Spinal cord (tissue), 10 donors: ENCODE measurements around the gene SEM1. TPM values are rescaled to one million over a fixed set of nuclear protein-coding genes. Genes with fewer than 3 reads are reported as not detected.
A peak's percentile ranks its signal among the peaks of the same experiment; 100 is the strongest.
"Not testable (repeated sequence)": the region's sequence is repeated elsewhere in the genome, so short reads cannot be mapped to it uniquely, and the experiment has no call there.

Experiments
- DNase-seq, 6 donors: peaks; one replicate each; pipeline versions ENCODE4 v3.0.0 to v3.0.0-alpha.2; 2013 to 2015; ENCODE audit warnings: low spot score in 6 of 6, low read depth in 4 of 6
- H3K27ac ChIP-seq: one replicate; pipeline ENCODE4 v1.5.1; 2013; ENCODE audit warnings: low read depth, low read length, control low read depth
- H3K27me3 ChIP-seq: one replicate; pipeline ENCODE4 v1.6.1; 2013; ENCODE audit warnings: low read length; ENCODE audit not compliant: control insufficient read depth, insufficient read depth
- H3K36me3 ChIP-seq: one replicate; pipeline ENCODE4 v1.6.1; 2013; ENCODE audit warnings: low read length; ENCODE audit not compliant: control insufficient read depth, insufficient read depth
- H3K4me1 ChIP-seq: one replicate; pipeline ENCODE4 v1.6.1; 2013; ENCODE audit warnings: low read length; ENCODE audit not compliant: control insufficient read depth, insufficient read depth
- H3K4me3 ChIP-seq: one replicate; pipeline ENCODE4 v1.5.1; 2013; ENCODE audit warnings: low read depth, low read length, control low read depth
- H3K9me3 ChIP-seq: one replicate; pipeline ENCODE4 v1.6.1; 2013; ENCODE audit warnings: low read length; ENCODE audit not compliant: control insufficient read depth, insufficient read depth
- WGBS: methylation state at CpG from one replicate; pipeline ENCODE4 v1.1.5; 2013; ENCODE audit warnings: missing lambda C conversion rate; ENCODE audit not compliant: insufficient coverage; 5-methylcytosine and 5-hydroxymethylcytosine counted together
- polyA plus RNA-seq, 2 donors: library from polyadenylated mRNA; unstranded; fragments of 120-200 nt; gene quantifications; one replicate each; pipeline ENCODE4 v1.2.1, GENCODE V29; 2013; ENCODE audit not compliant: insufficient read length in 2 of 2
- total RNA-seq, 2 donors: library from RNA; depleted of rRNA in 1 of 2; stranded (reverse); fragments of 120-200 nt in 1 of 2; fragments of >200 nt in 1 of 2; gene quantifications; one replicate each; pipeline versions ENCODE4 v1.2.3 to v1.2.4, GENCODE V29; 2013 to 2014
- donor health status: healthy.

The SEM1 gene
- total and polyA plus RNA-seq, 4 donors, result 23.0 to 136 (median 102) TPM

- H3K27me3 ChIP-seq, result no peaks in the 10 kb centered on the region
- H3K27ac ChIP-seq, result no peak overlapping the region
- no CpG with 5 or more reads among the region's 2 CpGs for WGBS
- H3K4me1 ChIP-seq, result no peaks in the 10 kb centered on the region
- H3K9me3 ChIP-seq, result no peaks in the 10 kb centered on the region
- DNase-seq, result no peak
- no peaks in the 10 kb centered on the region for H3K36me3 ChIP-seq
- no peak overlapping the region for H3K4me3 ChIP-seq
Measured at GRCh38 chr7:96729820-96730219, 20.2 kb upstream of the SEM1 start.

GRCh38 chr7:96728139-96728538, 18.5 kb upstream of the SEM1 start:
- Histone ChIP-seq H3K9me3 (no peaks in the 10 kb centered on the region), H3K36me3 (no peaks in the 10 kb centered on the region), H3K27ac (no peak overlapping the region), H3K4me3 (no peak overlapping the region), H3K4me1 (no peaks in the 10 kb centered on the region), H3K27me3 (no peaks in the 10 kb centered on the region)
- WGBS, result 77% methylated on average over 4 of the region's 4 CpGs
- DNase-seq, result no peak

GRCh38 chr7:96727534-96728088, 18.0 kb upstream of the SEM1 start:
- H3K27me3 ChIP-seq, result no peaks in the 10 kb centered on the region
- no peak overlapping the region for H3K4me3 ChIP-seq
- H3K27ac ChIP-seq, result no peak overlapping the region
- no peak for DNase-seq
- no peaks in the 10 kb centered on the region for H3K9me3 ChIP-seq
- no peaks in the 10 kb centered on the region for H3K4me1 ChIP-seq
- no peaks in the 10 kb centered on the region for H3K36me3 ChIP-seq
- 50% methylated on average over 1 of the region's 3 CpGs for WGBS

- H3K36me3 ChIP-seq, result no peaks in the 10 kb centered on the region
- no peaks in the 10 kb centered on the region for H3K4me1 ChIP-seq
- DNase-seq, result no peak
- no peak overlapping the region for H3K27ac ChIP-seq
- 80% methylated on average over 1 of the region's 4 CpGs for WGBS
- H3K9me3 ChIP-seq, result no peaks in the 10 kb centered on the region
- no peak overlapping the region for H3K4me3 ChIP-seq
- no peaks in the 10 kb centered on the region for H3K27me3 ChIP-seq
Measured at GRCh38 chr7:96723622-96724021, 14.0 kb upstream of the SEM1 start.

- H3K27me3 ChIP-seq, DNase-seq, H3K4me1 ChIP-seq, H3K36me3 ChIP-seq, H3K9me3 ChIP-seq, H3K27ac ChIP-seq, H3K4me3 ChIP-seq: not testable (repeated sequence)
- no CpG with 5 or more reads among the region's 2 CpGs for WGBS
Measured at GRCh38 chr7:96722928-96723327, 13.3 kb upstream of the SEM1 start.

GRCh38 chr7:96720843-96721242, 11.2 kb upstream of the SEM1 start:
- Histone ChIP-seq H3K36me3 (no peaks in the 10 kb centered on the region), H3K27me3 (no peaks in the 10 kb centered on the region), H3K4me3 (no peak overlapping the region), H3K27ac (no peak overlapping the region), H3K4me1 (no peaks in the 10 kb centered on the region), H3K9me3 (no peaks in the 10 kb centered on the region)
- no peak for DNase-seq
- 17% methylated on average over 1 of the region's 2 CpGs for WGBS

GRCh38 chr7:96719164-96719563, 9.5 kb upstream of the SEM1 start:
- H3K9me3 ChIP-seq, result no peaks in the 10 kb centered on the region
- DNase-seq, result no peak
- 60% methylated on average over 1 of the region's 4 CpGs for WGBS
- H3K27me3 ChIP-seq, result no peaks in the 10 kb centered on the region
- H3K36me3 ChIP-seq, result no peaks in the 10 kb centered on the region
- no peaks in the 10 kb centered on the region for H3K4me1 ChIP-seq
- no peak overlapping the region for H3K4me3 ChIP-seq
- no peak overlapping the region for H3K27ac ChIP-seq

- peak in 1 of 6 donors; percentile 43 for DNase-seq
Measured at GRCh38 chr7:96718107-96719003, 8.7 kb upstream of the SEM1 start.

GRCh38 chr7:96713037-96713436, 3.4 kb upstream of the SEM1 start:
- Histone ChIP-seq H3K4me3 (no peak overlapping the region), H3K27me3 (no peaks in the 10 kb centered on the region), H3K9me3 (no peaks in the 10 kb centered on the region), H3K36me3 (no peaks in the 10 kb centered on the region), H3K4me1 (peaks cover 3% of the 10 kb centered on the region), H3K27ac (no peak overlapping the region)
- no peak for DNase-seq
- 67% methylated on average over 1 of the region's 3 CpGs for WGBS

More at GRCh38 chr7:96718107-96719003, 8.7 kb upstream of the SEM1 start:
- no peaks in the 10 kb centered on the region for H3K4me1 ChIP-seq
- no peak overlapping the region for H3K4me3 ChIP-seq
- H3K27me3 ChIP-seq, result no peaks in the 10 kb centered on the region
- no peaks in the 10 kb centered on the region for H3K36me3 ChIP-seq
- no peaks in the 10 kb centered on the region for H3K9me3 ChIP-seq
- no CpG with 5 or more reads among the region's 3 CpGs for WGBS
- H3K27ac ChIP-seq, result no peak overlapping the region

- Histone ChIP-seq H3K4me3 (no peak overlapping the region), H3K9me3 (no peaks in the 10 kb centered on the region), H3K27me3 (no peaks in the 10 kb centered on the region), H3K4me1 (peaks cover 3% of the 10 kb centered on the region), H3K36me3 (no peaks in the 10 kb centered on the region), H3K27ac (no peak overlapping the region)
- no CpG with 5 or more reads among the region's 2 CpGs for WGBS
- DNase-seq, result no peak
Measured at GRCh38 chr7:96710544-96710943, 898 bp upstream of the SEM1 start.
